ENCODE measurements around the gene SPRY1.

The SPRY1 gene

GRCh38 chr4:123433976-123434375 is 37.4 kb downstream of the SPRY1 start:
- TF ChIP-seq CTCF (IDR thresholded peaks at IDR 0.05; ENCODE audit: low read depth, low read length) = no peak
- in situ Hi-C loops (cut with HindIII; ENCODE audit: low sequenced_read_pairs) = no loop called here
- DNase-seq (ENCODE audit: low read depth, low spot score) = no peak

GRCh38 chr4:123435246-123436113 is 38.9 kb downstream of the SPRY1 start:
- in situ Hi-C loops (cut with HindIII; ENCODE audit: low sequenced_read_pairs) = no loop called here
- no peak for TF ChIP-seq CTCF (IDR thresholded peaks at IDR 0.05; ENCODE audit: low read depth, low read length)
- H3K4me3 ChIP-seq (ENCODE audit: low read depth, low read length) = no peak overlapping the region
- DNase-seq (ENCODE audit: low read depth, low spot score) = no peak

More at GRCh38 chr4:123433976-123434375, 37.4 kb downstream of the SPRY1 start:
- no peak overlapping the region for H3K4me3 ChIP-seq (ENCODE audit: low read depth, low read length)

GRCh38 chr4:123438031-123438430 is 41.4 kb downstream of the SPRY1 start:
- no peak overlapping the region for H3K4me3 ChIP-seq (ENCODE audit: low read depth, low read length)
- no peak for TF ChIP-seq CTCF (IDR thresholded peaks at IDR 0.05; ENCODE audit: low read depth, low read length)
- in situ Hi-C loops (cut with HindIII; ENCODE audit: low sequenced_read_pairs) = no loop called here

GRCh38 chr4:123443401-123444289 is 47.0 kb downstream of the SPRY1 start:
- in situ Hi-C loops (cut with HindIII; ENCODE audit: low sequenced_read_pairs) = no loop called here
- no peak overlapping the region for H3K4me3 ChIP-seq (ENCODE audit: low read depth, low read length)
- TF ChIP-seq CTCF (IDR thresholded peaks at IDR 0.05; ENCODE audit: low read depth, low read length) = no peak
- DNase-seq (ENCODE audit: low read depth, low spot score) = peak; percentile 8

More at GRCh38 chr4:123438031-123438430, 41.4 kb downstream of the SPRY1 start:
- DNase-seq (ENCODE audit: low read depth, low spot score) = no peak

GRCh38 chr4:123444290-123444731 is 47.7 kb downstream of the SPRY1 start:
- DNase-seq (ENCODE audit: low read depth, low spot score) = no peak
- TF ChIP-seq CTCF (IDR thresholded peaks at IDR 0.05; ENCODE audit: low read depth, low read length) = no peak
- in situ Hi-C loops (cut with HindIII; ENCODE audit: low sequenced_read_pairs) = no loop called here
- no peak overlapping the region for H3K4me3 ChIP-seq (ENCODE audit: low read depth, low read length)

GRCh38 chr4:123446865-123447474 is 50.4 kb downstream of the SPRY1 start:
- no peak for TF ChIP-seq CTCF (IDR thresholded peaks at IDR 0.05; ENCODE audit: low read depth, low read length)
- in situ Hi-C loops (cut with HindIII; ENCODE audit: low sequenced_read_pairs) = no loop called here
- no peak for DNase-seq (ENCODE audit: low read depth, low spot score)

More at GRCh38 chr4:123446865-123447474, 50.4 kb downstream of the SPRY1 start:
- H3K4me3 ChIP-seq (ENCODE audit: low read depth, low read length) = no peak overlapping the region

Measured in astrocyte of the spinal cord (primary cell).